ENCODE results near the gene SDHD.

Gene SDHD

DNA sequence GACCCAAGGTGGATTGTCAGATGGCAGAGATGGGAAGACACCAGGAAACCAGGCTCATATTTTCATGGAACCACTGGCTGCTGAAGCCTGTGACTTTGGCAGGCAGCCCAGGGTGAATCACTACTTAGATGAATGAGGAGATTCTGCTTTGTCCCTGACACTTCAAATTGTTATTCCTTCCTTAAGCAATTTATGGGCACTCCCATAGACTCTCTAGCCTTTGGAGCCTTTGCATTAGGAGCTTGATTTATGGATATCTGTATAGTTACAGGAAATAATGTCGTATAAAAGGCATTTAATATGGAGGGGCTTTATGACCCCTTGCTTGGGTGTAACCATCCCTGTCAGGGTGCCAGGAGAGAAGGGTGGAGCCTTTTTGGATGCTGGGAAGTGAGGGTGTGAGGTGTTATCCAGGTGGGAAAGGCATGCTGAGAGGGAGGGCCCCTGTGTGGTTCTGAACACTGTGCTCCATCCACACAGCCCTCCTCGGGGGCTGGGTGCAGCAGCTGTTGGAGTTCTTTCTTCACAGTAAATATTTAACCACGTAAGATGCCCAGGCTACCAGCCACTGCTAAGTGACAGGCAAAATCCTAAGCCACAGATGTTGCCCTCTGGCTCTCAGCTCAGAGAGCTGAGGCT, 41.9 kb downstream of the SDHD start:
- ATAC-seq (no peak), DNase-seq (no peak)
- Mint-ChIP-seq H3K27me3 (no peaks in the 10 kb centered on the region), H3K27ac (peak overlapping the region in 1 of 2 donors; percentile 41), H3K4me3 (no peak overlapping the region), H3K9me3 (no peaks in the 10 kb centered on the region), H3K4me1 (peaks cover 10% of the 10 kb centered on the region)

DNA sequence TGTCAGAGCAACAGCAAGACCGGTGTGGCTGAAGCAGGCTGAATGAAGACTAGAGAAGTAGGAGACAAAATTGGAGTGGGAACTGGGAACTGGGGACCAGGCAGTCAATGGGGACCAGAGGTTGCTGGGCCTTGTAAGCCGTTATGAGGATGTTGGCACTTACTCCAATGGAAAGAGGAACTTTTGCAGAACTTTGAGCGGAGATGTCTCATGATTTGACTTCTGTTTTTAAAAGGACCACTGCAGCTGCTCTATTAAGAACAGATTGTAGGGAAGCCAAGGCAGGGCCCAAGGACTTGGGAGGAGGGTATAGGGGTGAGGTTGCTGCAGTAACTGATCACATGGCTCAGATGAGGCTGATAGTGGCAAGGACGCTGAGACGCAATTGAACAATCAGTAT, 43.0 kb downstream of the SDHD start:
- H3K27me3 Mint-ChIP-seq, result no peaks in the 10 kb centered on the region
- no peak overlapping the region for H3K4me3 Mint-ChIP-seq
- no peak for DNase-seq
- peaks cover 10% of the 10 kb centered on the region for H3K4me1 Mint-ChIP-seq
- no peak overlapping the region for H3K27ac Mint-ChIP-seq
- no peak for ATAC-seq
- no peaks in the 10 kb centered on the region for H3K9me3 Mint-ChIP-seq

DNA sequence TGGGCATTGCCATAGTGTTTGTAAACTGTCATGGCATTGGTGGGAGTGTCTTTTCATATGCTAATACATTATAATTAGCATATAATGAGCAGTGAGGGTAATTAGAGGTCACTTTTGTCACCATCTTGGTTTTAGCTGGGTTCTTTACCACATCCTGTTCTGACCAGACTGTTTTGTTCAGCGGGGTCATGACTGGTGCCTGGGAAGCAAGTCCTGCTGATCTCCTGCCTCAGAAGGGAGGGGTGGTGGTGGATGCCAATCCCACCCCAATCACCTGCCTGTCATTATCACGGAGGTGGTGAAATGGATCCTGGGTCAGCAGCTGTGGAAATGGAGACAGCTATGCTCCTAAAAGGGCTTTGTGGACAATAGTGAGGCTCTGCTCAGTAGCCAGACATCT, 46.1 kb downstream of the SDHD start:
- H3K4me1 Mint-ChIP-seq, result peaks cover 10% of the 10 kb centered on the region
- H3K27ac Mint-ChIP-seq, result peak overlapping the region in 1 of 2 donors; percentile 8
- H3K4me3 Mint-ChIP-seq, result no peak overlapping the region
- no peak for ATAC-seq
- no peak for DNase-seq
- H3K27me3 Mint-ChIP-seq, result no peaks in the 10 kb centered on the region
- H3K9me3 Mint-ChIP-seq, result no peaks in the 10 kb centered on the region

DNA sequence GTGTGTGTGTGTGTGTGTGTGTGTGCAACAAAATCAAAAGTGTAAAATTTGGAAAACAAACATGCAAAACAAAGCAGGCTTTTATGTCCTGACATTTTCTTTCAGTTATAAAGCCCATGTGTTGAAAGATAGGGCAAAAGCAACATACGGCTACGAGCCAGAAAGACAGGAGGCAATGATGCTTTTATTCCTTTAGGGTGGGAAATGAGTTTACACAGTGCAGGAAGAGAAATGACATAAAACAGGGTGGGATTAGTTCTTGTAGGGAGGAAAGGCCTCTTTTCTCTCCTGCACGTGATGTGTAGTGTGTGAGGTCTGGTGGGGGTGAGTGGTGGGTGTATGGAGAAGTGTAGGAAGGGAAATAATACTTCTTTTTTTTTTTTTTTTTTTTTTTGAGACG, 47.8 kb downstream of the SDHD start:
- Mint-ChIP-seq H3K9me3 (no peaks in the 10 kb centered on the region), H3K4me1 (peaks cover 10% of the 10 kb centered on the region), H3K4me3 (no peak overlapping the region), H3K27me3 (no peaks in the 10 kb centered on the region), H3K27ac (no peak overlapping the region)
- no peak for ATAC-seq
- no peak for DNase-seq

DNA sequence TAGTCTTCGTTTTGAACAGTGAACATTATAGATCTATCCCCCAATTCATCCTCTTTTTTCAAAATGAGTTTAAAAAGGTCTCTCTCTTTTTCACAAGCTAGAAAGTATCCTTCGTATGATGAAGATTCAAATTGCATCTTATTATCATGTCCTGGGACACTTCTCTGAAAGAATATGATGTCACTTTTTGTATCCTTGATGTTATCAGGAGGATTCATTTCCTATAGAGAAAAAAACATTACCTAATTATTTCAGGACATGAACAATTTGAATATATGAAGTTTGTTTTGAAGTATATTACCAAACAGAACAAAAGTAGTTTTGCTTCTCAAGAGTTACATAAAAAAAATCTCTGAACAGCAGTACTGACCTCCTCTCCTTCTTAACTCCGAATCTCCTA, 56.9 kb downstream of the SDHD start:
- Mint-ChIP-seq H3K27ac (no peak overlapping the region), H3K9me3 (peaks cover 0 to 6% of the 10 kb centered on the region in 2 donors)

More for the DNA sequence above, 56.9 kb downstream of the SDHD start:
- Mint-ChIP-seq H3K4me3 (no peak overlapping the region), H3K27me3 (no peaks in the 10 kb centered on the region), H3K4me1 (no peaks in the 10 kb centered on the region)
- ATAC-seq (no peak), DNase-seq (no peak)
